SU-DHL-6 (cell line): ENCODE measurements around the gene HADH.

Experiments used
- H2AFZ ChIP-seq: fragments of 200-600 bp; sonication (generic); 2 replicates; pipeline ENCODE4 v1.6.1; 2014; ENCODE audit warnings: low read depth, mild to moderate bottlenecking, moderate library complexity, mixed read lengths, antibody characterized with exemption, low read length; ENCODE audit not compliant: severe bottlenecking
- H3F3A ChIP-seq: fragments of 200-600 bp; shearing (Covaris generic); 2 replicates; pipeline ENCODE4 v1.6.0; 2016; ENCODE audit warnings: antibody characterized with exemption, mild to moderate bottlenecking; ENCODE audit not compliant: insufficient read depth
- H3K27ac ChIP-seq: fragments of 200-600 bp; sonication (generic); 2 replicates; pipeline ENCODE4 v1.5.1; 2016; ENCODE audit warnings: low read depth, mild to moderate bottlenecking, low read length, moderate library complexity, mixed read lengths
- H3K27me3 ChIP-seq: fragments of 200-600 bp; sonication (generic), shearing (Covaris generic); 2 replicates; pipeline ENCODE4 v1.6.0; 2014; ENCODE audit warnings: mild to moderate bottlenecking, low read length
- H3K36me3 ChIP-seq: fragments of 200-600 bp; sonication (generic); 2 replicates; pipeline ENCODE4 v1.6.1; 2014; ENCODE audit warnings: mild to moderate bottlenecking, low read length, mixed read lengths
- H3K4me2 ChIP-seq: fragments of 300-600, 200-600 bp; shearing (Covaris generic), sonication (generic); 2 replicates; pipeline ENCODE4 v1.6.0; 2014; ENCODE audit warnings: low read length, low read depth, mild to moderate bottlenecking; ENCODE audit not compliant: poor library complexity, severe bottlenecking
- H3K4me3 ChIP-seq: fragments of 200-600 bp; sonication (generic); 2 replicates; pipeline ENCODE4 v1.5.1; 2014; ENCODE audit warnings: antibody characterized with exemption, low read length, mild to moderate bottlenecking, mixed read lengths; ENCODE audit not compliant: insufficient read depth, poor library complexity, severe bottlenecking
- H3K79me2 ChIP-seq: fragments of 200-600 bp; sonication (generic); 2 replicates; pipeline ENCODE4 v1.6.1; 2014; ENCODE audit warnings: mild to moderate bottlenecking, low read length, moderate library complexity; ENCODE audit not compliant: insufficient read depth
- H3K9ac ChIP-seq: fragments of 200-600 bp; sonication (generic); 2 replicates; pipeline ENCODE4 v1.7.0; 2014; ENCODE audit warnings: mild to moderate bottlenecking, low read length
- H3K9me2 ChIP-seq: fragments of 200-600 bp; sonication (generic); replicated peaks from 2 replicates; pipeline ENCODE4 v1.6.1; 2014; ENCODE audit warnings: low read length; ENCODE audit not compliant: insufficient read depth
- H3K9me3 ChIP-seq: fragments of 200-600 bp; sonication (generic); 2 replicates; pipeline ENCODE4 v1.6.1; 2014; ENCODE audit warnings: low read length, mixed read lengths; ENCODE audit not compliant: insufficient read depth
- H4K20me1 ChIP-seq: fragments of 200-600 bp; sonication (generic); 2 replicates; pipeline ENCODE4 v1.6.1; 2014; ENCODE audit warnings: low read depth, mild to moderate bottlenecking, antibody characterized with exemption, low read length, moderate library complexity, mixed read lengths
- CTCF ChIP-seq: fragments of 200-600 bp; sonication (generic); IDR thresholded peaks from one replicate; pipeline ENCODE4 v1.5.1; 2017; ENCODE audit warnings: antibody characterized with exemption, mild to moderate bottlenecking, low read length, moderate library complexity; ENCODE audit not compliant: insufficient read depth, poor library complexity, severe bottlenecking
- EZH2phosphoT487 ChIP-seq: fragments of 200-600 bp; sonication (generic), shearing (Covaris generic); conservative IDR thresholded peaks from 2 replicates; pipeline ENCODE4 v1.6.1; 2018; ENCODE audit warnings: mild to moderate bottlenecking, antibody characterized with exemption, low read length, moderate library complexity, mixed read lengths

HADH gene

GRCh38 chr4:107977482-107977881 lies 12.2 kb upstream of the HADH start:
- H3K9me3 ChIP-seq, result no peaks in the 10 kb centered on the region

GRCh38 chr4:107977966-107978705 lies 11.6 kb upstream of the HADH start:
- no peaks in the 10 kb centered on the region for H3K36me3 ChIP-seq

More at GRCh38 chr4:107977482-107977881, 12.2 kb upstream of the HADH start:
- H3K9me2 ChIP-seq, result no peaks in the 10 kb centered on the region
- no peak for TF ChIP-seq CTCF
- no peak for TF ChIP-seq EZH2phosphoT487
- H3F3A ChIP-seq, result no peaks in the 10 kb centered on the region
- H3K79me2 ChIP-seq, result no peaks in the 10 kb centered on the region
- H3K9ac ChIP-seq, result no peak overlapping the region
- H3K27ac ChIP-seq, result no peak overlapping the region
- no peaks in the 10 kb centered on the region for H3K36me3 ChIP-seq
- H3K27me3 ChIP-seq, result no peaks in the 10 kb centered on the region
- H3K4me3 ChIP-seq, result no peak overlapping the region
- no peak overlapping the region for H3K4me2 ChIP-seq
- H2AFZ ChIP-seq, result no peak overlapping the region
- no peaks in the 10 kb centered on the region for H4K20me1 ChIP-seq

GRCh38 chr4:107978716-107979451 lies 10.8 kb upstream of the HADH start:
- Histone ChIP-seq H3K27ac (no peak overlapping the region), H3K79me2 (no peaks in the 10 kb centered on the region), H3K4me2 (no peak overlapping the region), H3K4me3 (no peak overlapping the region), H3F3A (no peaks in the 10 kb centered on the region), H3K27me3 (no peaks in the 10 kb centered on the region), H3K9me3 (no peaks in the 10 kb centered on the region), H2AFZ (no peak overlapping the region), H3K36me3 (no peaks in the 10 kb centered on the region), H3K9ac (no peak overlapping the region), H3K9me2 (no peaks in the 10 kb centered on the region), H4K20me1 (no peaks in the 10 kb centered on the region)
- TF ChIP-seq EZH2phosphoT487, result no peak
- TF ChIP-seq CTCF, result no peak

More at GRCh38 chr4:107977966-107978705, 11.6 kb upstream of the HADH start:
- Histone ChIP-seq H4K20me1 (no peaks in the 10 kb centered on the region), H2AFZ (no peak overlapping the region), H3K4me3 (no peak overlapping the region), H3K27ac (no peak overlapping the region), H3K9ac (no peak overlapping the region), H3K79me2 (no peaks in the 10 kb centered on the region), H3K27me3 (no peaks in the 10 kb centered on the region), H3K4me2 (no peak overlapping the region), H3K9me3 (no peaks in the 10 kb centered on the region), H3K9me2 (no peaks in the 10 kb centered on the region), H3F3A (no peaks in the 10 kb centered on the region)
- TF ChIP-seq EZH2phosphoT487 (no peak), CTCF (no peak)
